GM18870 (cell line): ENCODE data around the gene KDM4B.

Experiments used
- ATAC-seq: cut with Tn5 transposase; IDR thresholded peaks from one replicate; pipeline ENCODE4 v1.9.1; 2021; ENCODE audit warnings: moderate library complexity; ENCODE audit not compliant: unreplicated experiment

The KDM4B gene

DNA sequence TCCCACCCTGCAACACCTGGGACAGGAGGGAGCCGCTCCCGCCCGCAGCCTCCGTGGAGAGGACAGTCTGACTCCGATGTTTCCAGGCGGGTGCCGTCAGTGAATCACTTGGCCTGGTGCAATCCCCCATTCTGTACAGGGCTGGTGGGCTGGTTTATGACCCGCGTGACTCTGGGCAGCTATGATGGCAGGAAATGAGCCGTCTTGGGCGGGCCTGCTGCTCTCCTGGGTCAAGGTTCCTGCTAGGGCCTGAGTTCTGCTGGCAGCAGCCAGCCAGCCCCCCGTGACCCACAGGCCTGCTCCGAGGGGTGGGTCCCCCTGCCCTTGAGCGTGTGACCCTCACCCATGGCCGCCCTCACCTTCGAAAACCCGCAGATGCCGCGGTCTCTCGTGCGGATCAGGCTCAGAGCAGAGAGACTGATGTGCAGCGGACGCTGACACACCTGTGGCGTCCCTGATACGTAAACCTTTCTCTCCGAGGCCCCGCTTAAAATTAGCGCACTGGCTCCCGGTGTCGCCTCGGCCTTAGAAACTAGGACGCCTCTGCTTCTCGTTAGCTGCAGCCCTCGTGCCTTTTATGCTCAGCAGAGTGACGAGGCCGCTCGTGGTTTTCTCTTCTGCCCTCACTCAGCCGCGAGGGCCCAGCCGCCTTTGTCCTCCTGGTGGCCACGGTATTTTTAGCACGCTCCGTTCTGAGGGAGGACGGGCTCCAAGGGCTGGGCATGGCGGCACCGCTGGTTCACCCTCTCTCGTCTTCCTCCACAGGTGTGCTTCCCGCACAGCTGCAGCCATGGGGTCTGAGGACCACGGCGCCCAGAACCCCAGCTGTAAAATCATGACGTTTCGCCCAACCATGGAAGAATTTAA is 63.4 kb downstream of the KDM4B start:
- no peak for ATAC-seq

DNA sequence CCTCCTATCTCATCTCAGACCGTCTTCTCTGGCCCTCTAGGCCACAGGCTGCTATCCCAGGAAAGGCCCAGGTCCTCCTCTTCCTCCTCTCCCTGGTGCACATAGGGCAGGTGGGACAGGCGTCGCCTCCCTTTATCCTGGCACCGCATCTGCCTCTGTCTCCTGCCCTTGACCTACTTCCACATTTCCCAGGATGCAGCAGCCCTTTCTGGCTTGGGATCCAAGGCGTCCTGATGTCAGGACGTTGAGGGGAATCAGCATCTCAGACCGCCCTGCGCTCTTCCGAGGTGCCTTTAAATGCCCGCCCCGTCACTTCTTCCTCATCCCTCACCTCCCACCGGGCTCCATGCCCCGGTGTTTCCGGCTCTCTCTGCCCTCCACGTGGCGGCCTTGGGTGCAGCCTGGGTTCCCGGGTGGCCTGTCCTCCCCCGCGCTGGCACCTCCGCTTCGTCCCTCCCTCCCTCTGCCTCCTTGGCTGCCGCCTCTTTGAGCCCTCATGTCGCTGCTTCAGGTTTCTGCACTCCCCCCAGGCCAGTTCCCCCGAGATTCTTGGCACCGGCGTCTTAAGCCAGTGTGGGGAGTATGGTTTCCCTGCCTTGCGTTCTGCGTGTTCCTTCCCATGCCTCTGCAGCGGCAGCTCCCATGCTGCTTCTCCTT is 66.3 kb downstream of the KDM4B start:
- ATAC-seq = no peak

DNA sequence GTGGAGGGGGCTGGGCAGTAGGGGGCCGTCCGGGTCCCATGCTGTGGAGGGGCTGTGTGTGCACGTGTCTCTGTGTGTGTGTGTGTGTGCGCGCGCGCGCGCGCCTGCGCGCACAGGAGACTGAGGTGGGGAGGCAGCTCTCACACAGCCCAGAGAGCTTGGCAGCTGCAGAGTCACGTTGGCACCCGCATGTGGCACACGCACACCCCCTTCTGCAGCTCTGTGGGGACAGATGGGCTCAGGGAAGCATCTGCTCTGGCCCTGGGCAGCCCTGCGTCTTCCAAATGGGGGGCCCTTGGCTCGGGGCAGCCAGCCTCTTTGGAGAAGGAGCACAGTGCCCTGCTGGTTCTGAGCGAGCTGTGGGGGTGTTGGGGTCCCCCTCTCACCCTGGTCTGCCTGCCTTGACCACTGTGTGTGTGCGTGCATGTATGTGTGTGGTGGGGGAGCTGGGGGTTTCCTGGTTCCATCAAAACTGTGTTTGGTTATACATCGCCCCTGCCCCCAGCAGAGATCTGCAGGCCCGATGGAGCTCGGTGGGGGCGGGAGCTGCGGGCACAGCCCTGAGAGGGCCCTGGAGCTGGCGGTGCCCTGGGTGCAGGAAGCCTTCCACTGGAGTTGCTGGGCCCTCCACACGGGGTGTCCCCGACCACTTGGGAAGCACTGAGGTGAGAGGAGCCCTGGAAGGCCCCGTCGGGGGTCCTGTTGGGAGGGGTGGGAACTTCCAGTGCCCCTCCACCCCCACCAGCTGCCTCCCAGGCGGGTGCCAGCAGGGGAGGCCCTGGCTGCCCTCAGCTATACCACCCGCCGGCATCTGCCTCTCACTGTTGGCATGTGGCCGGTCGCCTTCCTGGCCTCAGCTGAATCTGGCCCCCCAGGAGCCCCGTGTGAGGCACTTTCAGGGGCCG is 67.1 kb downstream of the KDM4B start:
- ATAC-seq = no peak

DNA sequence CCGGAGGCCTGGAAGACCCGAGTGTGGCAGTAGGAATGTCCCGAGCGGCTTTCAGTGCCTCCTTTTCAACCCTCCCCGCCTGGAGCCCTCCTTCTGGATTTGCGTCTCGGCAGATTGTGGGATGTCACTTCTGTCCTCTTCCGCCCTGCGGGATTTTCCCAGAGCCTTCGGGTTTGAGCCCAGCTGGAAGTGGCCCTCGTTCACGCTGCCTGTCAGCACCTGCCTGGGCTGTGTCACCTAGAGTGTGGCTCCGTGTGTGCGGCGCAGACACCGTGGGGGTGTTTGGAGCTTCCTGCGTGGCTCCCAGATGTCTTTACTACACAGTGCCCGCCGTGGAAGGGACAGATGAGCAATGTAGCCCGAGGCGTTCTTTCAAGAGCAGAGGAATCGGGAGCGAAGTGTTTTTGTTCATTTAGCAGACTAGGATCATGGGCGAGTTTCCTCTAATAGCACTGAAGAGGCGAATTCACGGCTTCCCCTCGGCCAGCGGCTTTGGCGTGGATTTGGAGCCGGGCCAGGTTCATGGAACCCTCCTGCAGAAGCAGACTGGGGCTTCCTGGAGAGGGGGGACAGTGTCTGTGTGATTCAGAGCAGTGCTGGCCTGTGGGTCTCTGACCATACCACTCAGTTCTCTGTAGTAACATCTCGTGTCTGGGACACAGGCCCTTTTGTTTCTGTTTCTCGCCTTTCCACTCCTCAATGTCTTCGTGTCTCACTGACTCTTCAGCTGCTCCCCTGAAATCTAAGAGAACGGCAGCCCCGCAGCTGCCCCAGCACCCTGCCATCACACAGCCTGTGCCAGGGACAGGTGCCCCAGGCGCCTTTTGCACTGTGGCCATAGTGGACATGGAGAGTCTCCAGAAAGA is 68.0 kb downstream of the KDM4B start:
- no peak for ATAC-seq

DNA sequence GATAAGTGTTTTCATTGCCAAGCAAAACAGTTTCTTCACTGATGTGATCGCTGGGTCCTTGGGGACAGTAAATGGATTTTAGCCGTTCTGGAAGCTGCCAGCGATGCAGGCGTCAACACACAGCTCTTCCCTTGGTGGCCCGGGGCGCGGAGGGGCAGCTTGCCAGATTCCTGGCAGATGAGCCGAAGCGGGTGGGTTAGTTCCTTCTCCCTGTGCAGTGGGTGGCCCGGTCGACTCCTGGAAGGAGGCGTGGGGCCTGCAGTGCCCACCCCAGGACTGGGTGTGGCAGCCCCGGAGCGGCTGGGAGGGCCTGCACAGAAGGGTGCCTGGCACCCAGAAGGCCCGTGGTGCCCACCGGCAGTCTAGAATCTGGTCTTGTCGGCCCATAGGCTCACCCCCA is 69.0 kb downstream of the KDM4B start:
- ATAC-seq = no peak

DNA sequence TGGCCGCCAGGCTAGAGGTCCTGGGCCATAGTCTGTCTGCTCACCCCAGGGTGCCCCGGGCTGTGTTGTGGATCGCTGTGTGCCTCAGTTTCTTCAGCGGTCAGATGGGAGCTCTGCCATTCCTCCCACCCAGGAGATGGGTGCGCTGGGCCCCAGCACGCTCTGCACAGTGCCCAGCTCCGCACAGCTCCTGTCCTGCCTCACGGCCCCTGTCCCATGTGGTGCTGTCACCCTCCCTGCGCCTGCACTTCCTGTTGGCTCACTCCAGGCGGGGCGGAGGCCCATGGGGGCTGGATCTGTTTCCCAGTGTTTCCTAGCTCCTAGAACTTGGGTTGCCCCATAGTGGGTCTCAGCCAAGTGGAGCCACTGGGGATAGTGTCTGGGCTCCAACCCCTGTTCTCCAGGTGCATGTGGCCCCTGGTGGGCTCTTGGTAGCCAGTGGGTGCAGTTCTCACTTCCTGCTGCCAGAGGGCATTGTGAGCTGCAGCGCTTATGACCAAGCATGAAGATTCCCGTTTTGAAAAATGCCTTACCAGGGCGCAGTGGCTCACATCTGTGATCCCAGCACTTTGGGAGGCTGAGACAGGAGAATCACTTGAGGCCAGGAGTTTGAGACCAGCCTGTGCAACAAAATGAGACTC is 69.8 kb downstream of the KDM4B start:
- ATAC-seq = no peak

DNA sequence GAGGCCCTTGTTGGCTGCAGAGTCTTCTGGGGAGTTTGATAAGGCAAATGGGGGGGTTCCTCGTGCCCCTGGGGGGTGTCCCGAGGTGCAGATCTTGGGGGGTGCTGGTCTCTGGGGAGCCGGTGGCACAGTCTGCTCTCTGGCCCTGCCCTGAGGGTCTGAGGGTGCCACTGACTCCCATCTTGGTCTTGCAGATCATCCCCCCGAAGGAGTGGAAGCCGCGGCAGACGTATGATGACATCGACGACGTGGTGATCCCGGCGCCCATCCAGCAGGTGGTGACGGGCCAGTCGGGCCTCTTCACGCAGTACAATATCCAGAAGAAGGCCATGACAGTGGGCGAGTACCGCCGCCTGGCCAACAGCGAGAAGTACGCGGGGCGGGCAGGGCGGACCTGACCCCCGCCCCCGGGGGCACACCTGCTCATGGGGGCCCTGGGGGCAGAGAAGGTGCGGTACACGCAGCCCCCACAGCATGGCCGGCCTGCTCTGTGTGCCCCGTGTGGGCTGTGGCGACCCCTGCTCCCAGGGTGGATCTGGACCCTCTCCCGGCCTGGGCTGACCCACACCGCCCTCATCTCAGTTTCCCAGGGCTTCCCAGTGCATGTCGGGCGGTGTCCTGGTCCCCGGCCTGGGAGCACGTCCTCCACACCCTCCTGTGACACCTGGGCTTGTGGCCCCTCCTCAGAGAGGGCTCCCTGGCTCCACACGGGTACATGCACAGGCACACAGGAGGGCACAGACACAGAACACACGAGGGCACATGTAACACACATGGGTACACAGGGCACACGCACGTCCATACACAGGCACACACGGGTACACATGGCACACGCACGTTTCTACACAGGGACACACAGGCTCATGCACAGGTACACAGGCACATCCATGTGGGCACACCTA is 71.0 kb downstream of the KDM4B start:
- ATAC-seq = no peak

DNA sequence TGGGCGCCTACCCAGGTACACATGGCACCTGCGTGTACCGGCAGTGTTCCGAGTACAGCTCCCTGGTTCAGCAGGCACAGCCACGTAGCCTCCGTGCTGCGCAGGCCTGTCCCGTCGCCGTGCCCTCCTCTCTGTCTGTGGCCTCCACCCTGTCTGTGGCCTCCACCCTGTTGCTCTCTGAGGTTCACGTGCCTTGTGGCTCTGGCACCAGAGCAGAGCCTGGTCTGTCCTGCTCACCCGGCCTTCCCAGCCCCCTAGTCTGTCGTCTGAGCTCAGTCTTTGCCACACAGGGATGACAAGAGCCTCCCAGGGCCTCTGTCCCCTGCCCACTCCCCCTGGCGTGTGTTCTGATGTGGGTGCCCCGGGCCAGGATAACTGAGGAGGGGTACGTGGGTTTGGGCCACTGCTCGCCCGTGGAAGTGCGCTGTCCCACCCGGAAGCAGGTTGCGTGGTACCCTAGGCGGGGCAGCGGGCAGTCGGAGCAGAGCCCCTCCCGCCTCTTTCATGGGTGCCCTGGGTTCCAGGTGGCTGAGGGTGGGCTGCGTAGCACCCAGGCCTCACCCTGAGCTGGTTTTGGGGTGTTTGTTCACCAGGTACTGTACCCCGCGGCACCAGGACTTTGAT is 71.7 kb downstream of the KDM4B start:
- ATAC-seq = no peak

DNA sequence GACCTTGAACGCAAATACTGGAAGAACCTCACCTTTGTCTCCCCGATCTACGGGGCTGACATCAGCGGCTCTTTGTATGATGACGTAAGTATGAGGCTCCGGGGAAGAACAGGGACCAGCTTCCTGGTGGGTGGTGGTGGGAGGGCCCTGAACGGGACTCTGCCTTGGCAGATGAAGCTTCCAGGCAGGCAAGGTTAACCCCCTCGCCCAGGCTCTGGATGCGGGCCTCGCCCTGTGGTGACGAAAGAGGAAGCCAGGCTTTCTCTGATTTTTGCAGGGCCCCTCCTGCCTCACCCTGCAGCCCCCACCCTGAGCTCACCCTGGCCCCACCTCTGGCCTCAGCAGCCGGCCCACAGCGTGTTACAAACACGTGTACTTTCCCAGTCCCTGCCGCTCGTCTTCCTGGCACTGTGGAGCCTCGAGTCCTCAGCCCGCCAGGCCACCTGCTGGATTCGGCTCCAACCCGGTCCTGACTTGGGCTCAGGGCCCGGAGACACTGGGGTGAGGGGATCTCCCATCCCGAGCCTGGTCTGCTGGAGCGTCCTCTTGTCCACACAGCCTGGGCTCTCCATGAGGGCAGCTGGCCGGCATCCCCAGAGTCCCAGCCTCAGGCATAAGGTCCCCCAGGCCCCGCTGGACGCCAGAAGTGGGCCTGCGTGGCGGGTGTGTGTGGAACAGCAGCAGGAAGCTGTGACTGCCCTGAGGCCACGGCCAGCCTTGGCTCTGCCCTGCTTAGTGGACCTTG is 72.4 kb downstream of the KDM4B start:
- no peak for ATAC-seq

DNA sequence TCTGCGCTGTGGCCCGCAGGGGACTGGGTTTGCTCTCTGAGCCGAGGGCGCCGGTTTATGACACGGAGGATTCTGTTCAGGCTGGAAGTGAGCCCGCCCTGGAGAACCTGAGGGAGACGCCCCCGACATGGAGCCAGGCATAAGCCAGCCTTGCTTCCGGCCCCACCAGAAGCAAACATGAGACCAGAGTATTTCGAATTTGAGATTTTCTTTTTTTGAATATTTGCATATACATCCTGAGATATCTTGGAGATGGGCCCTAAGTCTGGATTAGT is 72.9 kb downstream of the KDM4B start:
- ATAC-seq = no peak

DNA sequence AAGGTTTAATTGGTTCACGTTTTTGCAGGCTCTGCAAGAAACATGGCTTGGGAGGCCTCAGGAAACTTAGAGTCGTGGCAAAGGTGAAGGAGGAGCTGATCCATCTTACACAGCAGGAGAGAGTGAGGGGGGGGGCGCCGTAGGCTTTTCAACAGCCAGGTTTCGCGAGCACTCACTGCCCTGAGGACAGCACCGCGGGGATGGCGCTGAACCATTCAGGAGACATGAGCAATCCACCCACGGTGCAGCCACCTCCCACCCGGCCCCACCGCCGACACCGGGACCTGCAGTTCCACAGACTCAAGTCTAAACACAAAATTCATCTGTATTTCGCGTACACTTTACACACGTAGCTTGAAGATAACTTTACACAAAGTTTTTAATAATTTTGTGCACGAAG is 73.6 kb downstream of the KDM4B start:
- no peak for ATAC-seq

DNA sequence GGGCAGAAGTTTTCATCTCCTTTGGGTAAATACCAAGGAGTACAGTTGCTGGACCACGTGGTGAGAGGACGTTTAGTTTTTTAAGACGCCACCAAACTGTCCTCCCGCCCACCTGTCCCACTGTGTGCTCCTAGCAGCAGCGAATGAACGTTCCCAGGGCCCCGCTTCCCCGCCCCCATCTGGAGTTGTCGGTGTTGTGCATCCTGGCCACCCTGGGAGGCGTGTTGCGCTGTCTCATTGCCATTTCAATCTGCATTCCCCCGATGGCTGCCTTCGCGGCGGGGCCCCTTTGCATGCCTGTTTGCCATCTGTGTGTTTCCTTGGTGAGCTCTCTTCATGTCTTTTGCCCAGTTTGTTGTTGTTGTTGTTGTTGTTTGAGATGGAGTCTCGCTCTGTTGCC is 76.1 kb downstream of the KDM4B start:
- ATAC-seq = no peak

DNA sequence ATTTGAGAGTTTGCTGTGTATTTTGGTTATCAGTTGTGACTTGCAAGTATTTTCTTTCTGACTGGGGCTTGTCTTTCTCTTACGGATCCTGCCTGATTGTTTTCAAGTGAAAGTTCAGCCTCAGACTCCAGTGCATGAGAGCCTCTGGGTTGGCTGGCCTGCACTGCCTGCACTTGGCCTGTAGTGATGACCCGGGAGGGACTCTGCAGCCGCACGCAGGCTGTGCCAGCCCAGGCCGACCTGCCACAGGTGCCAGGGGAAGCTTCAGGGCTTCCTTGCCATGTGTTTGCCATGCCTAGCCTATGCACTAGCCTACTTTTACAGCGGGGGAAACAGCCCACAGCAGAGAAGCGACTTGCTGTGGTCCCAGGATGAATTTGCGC is 77.0 kb downstream of the KDM4B start:
- no peak for ATAC-seq

DNA sequence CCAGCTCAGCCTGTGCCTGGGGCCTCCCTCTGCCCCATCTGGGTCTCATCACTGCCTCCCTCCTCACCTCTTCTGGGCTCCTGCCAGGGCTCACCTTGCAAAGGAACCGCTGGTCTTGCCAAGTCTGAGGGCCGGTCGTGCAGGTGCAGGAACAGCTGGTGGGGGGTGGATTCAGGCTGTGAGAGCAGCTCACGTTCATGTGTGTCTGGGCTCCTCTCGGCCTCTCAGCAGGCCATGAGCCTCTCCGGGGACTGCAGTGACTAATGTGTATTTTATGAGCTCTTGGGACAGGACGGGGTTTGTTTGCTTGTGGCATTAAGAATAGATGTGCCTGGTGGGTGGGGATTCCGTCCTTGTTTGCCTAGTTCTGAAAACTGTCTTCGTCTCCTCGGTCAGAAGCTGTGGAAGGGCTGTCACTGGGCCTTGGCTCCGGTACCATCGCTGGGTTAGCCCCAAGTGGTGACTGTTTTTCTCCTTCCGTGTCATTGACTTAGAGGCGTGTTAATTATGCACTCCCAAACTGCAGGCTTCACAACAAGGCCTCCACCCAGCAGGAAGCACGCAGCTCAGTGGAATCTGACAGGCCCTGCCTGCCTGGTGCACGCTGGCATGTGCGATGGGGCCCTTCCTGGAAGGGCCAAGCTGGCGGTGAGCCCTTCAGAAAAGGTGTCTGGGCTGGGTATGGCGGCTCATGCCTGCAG is 77.6 kb downstream of the KDM4B start:
- no peak for ATAC-seq

DNA sequence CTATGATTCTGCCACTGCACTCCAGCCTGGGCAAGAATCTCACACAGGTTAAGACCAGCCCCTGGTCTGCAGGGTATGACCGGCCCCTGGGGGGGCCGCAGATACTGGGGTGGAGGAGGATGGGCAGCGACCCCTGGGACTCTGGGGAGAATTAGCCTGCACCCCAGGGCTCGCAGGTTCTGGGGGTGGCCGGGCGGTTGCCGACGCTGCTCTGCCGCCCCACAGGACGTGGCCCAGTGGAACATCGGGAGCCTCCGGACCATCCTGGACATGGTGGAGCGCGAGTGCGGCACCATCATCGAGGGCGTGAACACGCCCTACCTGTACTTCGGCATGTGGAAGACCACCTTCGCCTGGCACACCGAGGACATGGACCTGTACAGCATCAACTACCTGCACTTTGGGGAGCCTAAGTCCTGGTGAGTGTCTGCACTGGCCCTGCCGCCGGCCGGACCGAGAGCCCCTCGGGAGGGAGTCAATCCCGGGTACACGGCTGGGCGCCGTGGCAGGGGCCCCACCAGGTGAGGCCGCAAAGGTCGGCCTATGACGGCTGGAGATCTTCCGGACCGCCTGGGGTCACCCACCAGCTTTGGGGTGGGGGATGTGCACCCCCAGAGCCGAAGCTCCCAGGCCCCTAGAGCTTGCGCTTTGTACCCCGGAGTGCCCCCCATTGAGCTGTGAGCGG is 78.5 kb downstream of the KDM4B start:
- ATAC-seq = no peak

DNA sequence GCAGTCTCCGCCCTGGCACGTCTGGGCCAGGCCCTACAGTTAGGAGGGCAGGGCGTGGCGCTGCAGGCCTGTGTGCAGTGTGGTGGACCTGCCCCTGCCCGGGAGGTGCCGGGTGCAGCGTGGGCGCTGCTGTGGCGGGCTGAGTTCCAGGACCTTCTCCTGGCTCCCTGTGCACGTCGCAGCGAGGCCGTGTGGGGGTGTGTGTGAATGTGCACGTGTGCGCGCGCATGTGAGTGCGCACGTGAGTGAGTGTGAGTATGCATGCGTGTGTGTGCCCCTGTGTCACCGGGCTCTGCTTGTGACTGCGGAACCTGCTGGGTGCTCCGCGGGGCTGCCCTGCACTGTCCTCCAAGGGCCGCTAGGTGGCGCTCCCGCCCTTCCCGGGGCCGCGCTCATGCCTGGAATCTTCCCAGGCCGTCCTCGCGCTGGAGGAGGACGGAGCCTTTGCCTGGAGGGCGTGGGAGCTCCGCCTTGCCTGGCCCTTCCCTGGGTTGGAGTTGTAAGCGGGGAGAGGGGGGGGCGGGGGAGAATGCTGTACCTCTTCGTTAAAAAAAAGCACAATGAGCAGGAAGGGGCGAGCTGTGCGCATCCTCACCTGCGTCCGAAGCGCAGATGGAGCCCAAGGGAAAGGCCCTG is 79.3 kb downstream of the KDM4B start:
- no peak for ATAC-seq
